Measurements from ENCODE around the gene LURAP1L.

Gene LURAP1L

GRCh38 chr9:12790001-12790400 lies 15.2 kb downstream of the LURAP1L start:
- Histone ChIP-seq H3K4me3 (ENCODE audit: low read depth, low read length) (no peak overlapping the region), H3K9me3 (ENCODE audit: control insufficient read depth, insufficient read depth, low read depth, low read length) (no peaks in the 10 kb centered on the region), H3K36me3 (ENCODE audit: control insufficient read depth in 2 of 2, insufficient read depth in 1 of 2, low read length in 2 of 2) (no peaks in the 10 kb centered on the region), H3K27ac (ENCODE audit: extremely low read depth, low read depth, low read length) (no peak overlapping the region), H3K4me1 (ENCODE audit: control insufficient read depth, insufficient read depth, low read length) (peaks cover 18% of the 10 kb centered on the region)
- ChIA-PET POLR2A (no interaction called here), CTCF (no interaction called here)
- no peak for TF ChIP-seq ZNF37A (tag by site-specific recombination; IDR thresholded peaks at IDR 0.05)
- peak; percentile 36 for TF ChIP-seq PRDM6 (tag by site-specific recombination; IDR thresholded peaks at IDR 0.05)
- no peak for TF ChIP-seq KLF17 (tag by site-specific recombination; IDR thresholded peaks at IDR 0.05)
- no peak for TF ChIP-seq ZNF626 (tag by site-specific recombination; IDR thresholded peaks at IDR 0.05)
- TF ChIP-seq SP7 (tag by site-specific recombination; IDR thresholded peaks at IDR 0.05), result no peak
- no peak for TF ChIP-seq ZNF513 (tag by site-specific recombination; IDR thresholded peaks at IDR 0.05)
- no peak for TF ChIP-seq ZNF600 (tag by site-specific recombination; IDR thresholded peaks at IDR 0.05)
- no peak for TF ChIP-seq YY2 (tag by site-specific recombination; IDR thresholded peaks at IDR 0.05)
- no peak for TF ChIP-seq ZNF23 (tag by site-specific recombination; IDR thresholded peaks at IDR 0.05; ENCODE audit: borderline replicate concordance)

- POLR2A ChIA-PET, result no interaction called here
- no peak for TF ChIP-seq ZNF404 (tag by site-specific recombination; IDR thresholded peaks at IDR 0.05)
- peaks cover 9% of the 10 kb centered on the region for H3K4me1 ChIP-seq (ENCODE audit: control insufficient read depth, insufficient read depth, low read length)
- H3K27ac ChIP-seq (ENCODE audit: extremely low read depth, low read depth, low read length), result no peak overlapping the region
- no peaks in the 10 kb centered on the region for H3K36me3 ChIP-seq (ENCODE audit: control insufficient read depth in 2 of 2, insufficient read depth in 1 of 2, low read length in 2 of 2)
- H3K4me3 ChIP-seq (ENCODE audit: low read depth, low read length), result no peak overlapping the region
- CTCF ChIA-PET, result interaction anchor here (1.0 to 1.9 kb wide), 2 partner anchors 15 to 28 kb away, joined by 3 to 6 read pairs; no protein-coding TSS in a partner anchor
- no peaks in the 10 kb centered on the region for H3K9me3 ChIP-seq (ENCODE audit: control insufficient read depth, insufficient read depth, low read depth, low read length)
These were observed 16.1 kb downstream of the LURAP1L start for GRCh38 chr9:12790883-12791282.

- ChIA-PET CTCF (no interaction called here), POLR2A (no interaction called here)
- Histone ChIP-seq H3K4me3 (ENCODE audit: low read depth, low read length) (no peak overlapping the region), H3K9me3 (ENCODE audit: control insufficient read depth, insufficient read depth, low read depth, low read length) (no peaks in the 10 kb centered on the region), H3K27ac (ENCODE audit: extremely low read depth, low read depth, low read length) (no peak overlapping the region), H3K36me3 (ENCODE audit: control insufficient read depth in 2 of 2, insufficient read depth in 1 of 2, low read length in 2 of 2) (no peaks in the 10 kb centered on the region), H3K4me1 (ENCODE audit: control insufficient read depth, insufficient read depth, low read length) (peaks cover 9% of the 10 kb centered on the region)
- TF ChIP-seq ZNF692 (tag by site-specific recombination; IDR thresholded peaks at IDR 0.05) (no peak), MZF1 (tag by site-specific recombination; IDR thresholded peaks at IDR 0.05; ENCODE audit: borderline replicate concordance) (peak; percentile 39; the same call in 1 of the 2 replicates), ZNF596 (tag by site-specific recombination; IDR thresholded peaks at IDR 0.05) (no peak), ZNF335 (tag by site-specific recombination; conservative IDR thresholded peaks at IDR 0.05) (no peak), ZNF239 (tag by site-specific recombination; IDR thresholded peaks at IDR 0.05) (no peak), ZNF362 (tag by site-specific recombination; IDR thresholded peaks at IDR 0.05) (0 out of 2 replicates have a peak, but pooled peaks have one; percentile 56), ZNF19 (tag by site-specific recombination; IDR thresholded peaks at IDR 0.05; ENCODE audit: low read depth) (no peak), ZNF366 (tag by site-specific recombination; conservative IDR thresholded peaks at IDR 0.05) (peak; percentile 44; the same call in 1 of the 2 replicates), ZBTB11 (tag by site-specific recombination; conservative IDR thresholded peaks at IDR 0.05; ENCODE audit: low read depth) (no peak), ZNF623 (tag by site-specific recombination; IDR thresholded peaks at IDR 0.05) (no peak), ZEB2 (tag by site-specific recombination; IDR thresholded peaks at IDR 0.05) (0 out of 2 replicates have a peak, but pooled peaks have one; percentile 57)
These were observed 19.4 kb downstream of the LURAP1L start for GRCh38 chr9:12794101-12794799.
